Fibroblast of villous mesenchyme (primary cell): Measurements from ENCODE around the gene ARL4C. TPM values are rescaled to one million over a fixed set of nuclear protein-coding genes. Genes with fewer than 3 reads are reported as not detected.

Experiments used
- DNase-seq: peaks from one replicate; pipeline ENCODE4 v3.0.0-alpha.2; 2010; ENCODE audit warnings: low read depth
- H3K4me3 ChIP-seq: 2 replicates; pipeline ENCODE4 v1.5.1; 2011; ENCODE audit warnings: low read depth, mild to moderate bottlenecking, low read length
- CTCF ChIP-seq: IDR thresholded peaks from 2 replicates; pipeline ENCODE4 v1.5.1; 2012; ENCODE audit warnings: low read depth, mild to moderate bottlenecking, low read length; ENCODE audit not compliant: insufficient read depth
- total RNA-seq: library from RNA; depleted of rRNA; stranded (reverse); fragments of >200 nt; gene quantifications from 2 replicates; pipeline ENCODE4 v1.2.3, GENCODE V29; 2012

The ARL4C gene
- total RNA-seq, 1 donor: 16.4 TPM

- DNase-seq: no peak
- no peak for TF ChIP-seq CTCF
- H3K4me3 ChIP-seq: no peak overlapping the region
Observed at GRCh38 chr2:234517971-234518370, 21.1 kb upstream of the ARL4C start.

- DNase-seq: no peak
- no peak overlapping the region for H3K4me3 ChIP-seq
- TF ChIP-seq CTCF: no peak
Observed at GRCh38 chr2:234514873-234515638, 18.2 kb upstream of the ARL4C start.

- TF ChIP-seq CTCF: no peak
- no peak overlapping the region for H3K4me3 ChIP-seq
- no peak for DNase-seq
Observed at GRCh38 chr2:234514099-234514498, 17.2 kb upstream of the ARL4C start.

- no peak for TF ChIP-seq CTCF
- H3K4me3 ChIP-seq: no peak overlapping the region
- DNase-seq: peak; percentile 33
Observed at GRCh38 chr2:234512884-234513669, 16.2 kb upstream of the ARL4C start.

DNA sequence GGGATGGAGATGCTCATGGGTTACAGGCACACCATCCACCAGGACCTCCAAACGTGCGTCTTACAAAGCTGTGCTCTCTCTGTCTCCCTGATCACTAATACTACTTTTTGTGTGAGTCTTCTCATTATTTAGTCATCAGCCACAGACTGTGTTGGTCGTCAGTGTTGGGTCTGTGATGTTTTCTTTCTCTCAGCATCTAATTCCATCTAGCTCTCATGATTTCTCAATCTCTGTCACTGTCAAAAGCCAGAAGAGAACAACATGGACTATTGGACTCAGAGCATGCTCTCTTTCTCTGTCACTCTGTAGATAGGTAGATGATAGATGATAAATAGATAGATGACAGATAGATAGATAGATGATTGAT lies 6.0 kb upstream of the ARL4C start:
- H3K4me3 ChIP-seq: no peak overlapping the region
- TF ChIP-seq CTCF: no peak
- DNase-seq: no peak

DNA sequence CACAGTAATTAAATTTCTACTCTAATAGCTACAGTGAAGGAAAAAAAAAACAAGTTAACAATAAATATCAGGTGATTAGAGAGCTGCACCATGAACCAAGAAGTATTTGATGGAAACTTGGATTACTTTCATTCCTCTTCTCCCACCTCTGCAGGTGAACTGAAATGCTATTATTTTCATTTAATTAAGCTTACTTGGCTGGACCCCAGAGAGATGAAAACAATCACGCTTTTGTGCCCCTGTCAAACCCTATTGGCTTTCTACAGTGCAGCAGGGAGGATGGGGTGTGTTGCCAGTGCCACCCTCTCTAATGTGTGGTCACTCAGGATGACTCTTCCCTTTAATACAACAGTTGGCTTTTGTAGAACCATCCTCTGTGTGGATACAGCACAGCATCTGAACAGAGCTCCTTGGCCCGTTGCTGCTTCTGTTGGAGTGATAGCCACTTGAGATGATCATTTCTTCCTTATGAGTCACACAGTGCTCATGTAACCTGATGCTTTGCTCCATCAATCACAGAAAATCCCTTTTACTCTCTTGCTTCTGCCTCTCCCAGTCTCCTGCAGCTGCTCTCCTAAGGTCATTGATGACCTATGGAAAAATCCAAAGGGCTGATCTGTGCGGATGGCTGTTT lies 5.5 kb upstream of the ARL4C start:
- H3K4me3 ChIP-seq: no peak overlapping the region
- no peak for TF ChIP-seq CTCF
- peak; percentile 51 for DNase-seq
